Brain microvascular endothelial cell (primary cell): ENCODE data around the gene ISY1.
"Not testable (repeated sequence)": the region's sequence is repeated elsewhere in the genome, so short reads cannot be mapped to it uniquely, and the experiment has no call there.

Experiments used
- DNase-seq: peaks from one replicate; pipeline ENCODE4 v3.0.0-alpha.2; 2020
- H3K27ac ChIP-seq: fragments of 250-450 bp; sonication (Bioruptor Pico); 2 replicates; pipeline ENCODE4 v1.5.1; 2020; ENCODE audit warnings: mild to moderate bottlenecking, moderate library complexity
- H3K27me3 ChIP-seq: fragments of 250-450 bp; sonication (Bioruptor Pico); replicated peaks from 2 replicates; pipeline ENCODE4 v1.5.1; 2020; ENCODE audit warnings: mild to moderate bottlenecking
- H3K36me3 ChIP-seq: fragments of 250-450 bp; sonication (Bioruptor Pico); replicated peaks from 2 replicates; pipeline ENCODE4 v1.5.1; 2020; ENCODE audit warnings: mild to moderate bottlenecking
- H3K4me3 ChIP-seq: 2 replicates; pipeline ENCODE4 v1.5.1; 2011; ENCODE audit warnings: low read depth, mild to moderate bottlenecking, control low read depth, low read length, moderate library complexity
- in situ Hi-C: cut with HindIII; loops from 2 replicates; pipeline ENCODE4 v1.10.0; 2017; ENCODE audit warnings: low sequenced_read_pairs, low pct_ligation_motif_present
- TF ChIP-seq, protein P1 (sequence below): IDR thresholded peaks from 2 replicates; pipeline ENCODE4 v1.5.1; 2011; ENCODE audit warnings: low read depth, mild to moderate bottlenecking, moderate library complexity, low read length, control low read depth, inconsistent platforms; ENCODE audit errors: missing control alignments

ISY1 gene

GRCh38 chr3:129162729-129163579 lies 2.1 kb upstream of the ISY1 start:
- no peak for DNase-seq
- Histone ChIP-seq H3K27me3 (no peaks in the 10 kb centered on the region), H3K36me3 (peaks cover 19% of the 10 kb centered on the region), H3K4me3 (no peak overlapping the region), H3K27ac (no peak overlapping the region)
- in situ Hi-C loops = no loop called here
- TF ChIP-seq, protein P1, sequence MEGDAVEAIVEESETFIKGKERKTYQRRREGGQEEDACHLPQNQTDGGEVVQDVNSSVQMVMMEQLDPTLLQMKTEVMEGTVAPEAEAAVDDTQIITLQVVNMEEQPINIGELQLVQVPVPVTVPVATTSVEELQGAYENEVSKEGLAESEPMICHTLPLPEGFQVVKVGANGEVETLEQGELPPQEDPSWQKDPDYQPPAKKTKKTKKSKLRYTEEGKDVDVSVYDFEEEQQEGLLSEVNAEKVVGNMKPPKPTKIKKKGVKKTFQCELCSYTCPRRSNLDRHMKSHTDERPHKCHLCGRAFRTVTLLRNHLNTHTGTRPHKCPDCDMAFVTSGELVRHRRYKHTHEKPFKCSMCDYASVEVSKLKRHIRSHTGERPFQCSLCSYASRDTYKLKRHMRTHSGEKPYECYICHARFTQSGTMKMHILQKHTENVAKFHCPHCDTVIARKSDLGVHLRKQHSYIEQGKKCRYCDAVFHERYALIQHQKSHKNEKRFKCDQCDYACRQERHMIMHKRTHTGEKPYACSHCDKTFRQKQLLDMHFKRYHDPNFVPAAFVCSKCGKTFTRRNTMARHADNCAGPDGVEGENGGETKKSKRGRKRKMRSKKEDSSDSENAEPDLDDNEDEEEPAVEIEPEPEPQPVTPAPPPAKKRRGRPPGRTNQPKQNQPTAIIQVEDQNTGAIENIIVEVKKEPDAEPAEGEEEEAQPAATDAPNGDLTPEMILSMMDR = peak; percentile 51

- peak overlapping the region; percentile 88 for H3K4me3 ChIP-seq
- H3K36me3 ChIP-seq = peaks cover 11% of the 10 kb centered on the region
- DNase-seq = no peak
- TF ChIP-seq, protein P1 = peak; percentile 14
- in situ Hi-C loops = no loop called here
- H3K27me3 ChIP-seq = no peaks in the 10 kb centered on the region
- peak overlapping the region; percentile 95 for H3K27ac ChIP-seq
Observed at GRCh38 chr3:129161860-129162271, 1.0 kb upstream of the ISY1 start.

- TF ChIP-seq, protein P1 = no peak
- DNase-seq = no peak
- no peak overlapping the region for H3K27ac ChIP-seq
- H3K36me3 ChIP-seq = peaks cover 15% of the 10 kb centered on the region
- H3K4me3 ChIP-seq = no peak overlapping the region
- no peaks in the 10 kb centered on the region for H3K27me3 ChIP-seq
- in situ Hi-C loops = no loop called here
Observed at GRCh38 chr3:129144786-129145185, 16.1 kb downstream of the ISY1 start.

DNA sequence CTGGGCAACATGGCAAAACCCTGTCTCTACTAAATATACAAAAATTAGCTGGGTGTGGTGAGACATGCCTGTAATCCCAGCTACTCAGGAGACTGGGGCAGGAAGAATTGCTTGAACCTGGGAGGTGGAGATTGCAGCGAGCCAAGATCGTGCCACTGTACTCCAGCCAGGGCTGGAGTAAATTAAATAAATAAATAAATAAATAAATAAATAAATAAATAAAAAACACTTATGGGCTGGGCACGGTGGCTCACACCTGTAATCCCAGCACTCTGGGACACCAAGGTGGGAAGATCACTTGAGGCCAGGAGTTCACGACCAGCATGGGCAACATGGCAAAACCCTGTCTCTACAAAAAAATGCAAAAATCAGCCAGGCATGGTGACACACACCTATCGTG lies 19.9 kb downstream of the ISY1 start:
- H3K27me3 ChIP-seq, DNase-seq, in situ Hi-C loops, H3K4me3 ChIP-seq, H3K27ac ChIP-seq: not testable (repeated sequence)
- peaks cover 20% of the 10 kb centered on the region for H3K36me3 ChIP-seq

- H3K27me3 ChIP-seq = no peaks in the 10 kb centered on the region
- TF ChIP-seq, protein P1 = no peak
- DNase-seq = no peak
- in situ Hi-C loops = no loop called here
- H3K36me3 ChIP-seq = peaks cover 18% of the 10 kb centered on the region
- no peak overlapping the region for H3K4me3 ChIP-seq
- no peak overlapping the region for H3K27ac ChIP-seq
Observed at GRCh38 chr3:129139911-129140310, 21.0 kb downstream of the ISY1 start.

- DNase-seq, H3K27me3 ChIP-seq, H3K27ac ChIP-seq, H3K4me3 ChIP-seq, in situ Hi-C loops: not testable (repeated sequence)
- H3K36me3 ChIP-seq = peaks cover 43% of the 10 kb centered on the region
Observed at GRCh38 chr3:129136275-129136674, 24.6 kb downstream of the ISY1 start.
